Measurements from ENCODE around the gene VPS26B.

VPS26B gene

DNA sequence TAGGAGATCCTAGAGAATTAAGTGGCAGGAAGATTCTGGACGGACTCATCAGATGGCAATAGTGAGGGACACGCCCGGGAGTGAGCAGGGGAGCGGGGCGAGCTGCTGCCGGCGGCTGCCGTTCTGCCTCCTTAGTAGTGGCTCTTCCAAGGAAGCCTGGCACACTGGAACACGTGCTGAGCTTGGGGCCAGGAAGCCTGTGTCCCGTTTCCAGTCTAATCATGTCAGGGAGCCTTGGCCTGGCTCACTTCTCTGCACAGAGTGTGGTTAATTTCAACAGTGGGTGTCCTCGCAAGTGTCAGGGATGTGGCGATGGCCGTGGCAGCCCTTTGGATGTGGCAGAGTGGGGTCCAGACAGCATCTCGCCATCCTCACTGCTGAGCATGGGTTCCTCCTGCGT, 68.2 kb downstream of the VPS26B start:
- TF ChIP-seq, protein P1, sequence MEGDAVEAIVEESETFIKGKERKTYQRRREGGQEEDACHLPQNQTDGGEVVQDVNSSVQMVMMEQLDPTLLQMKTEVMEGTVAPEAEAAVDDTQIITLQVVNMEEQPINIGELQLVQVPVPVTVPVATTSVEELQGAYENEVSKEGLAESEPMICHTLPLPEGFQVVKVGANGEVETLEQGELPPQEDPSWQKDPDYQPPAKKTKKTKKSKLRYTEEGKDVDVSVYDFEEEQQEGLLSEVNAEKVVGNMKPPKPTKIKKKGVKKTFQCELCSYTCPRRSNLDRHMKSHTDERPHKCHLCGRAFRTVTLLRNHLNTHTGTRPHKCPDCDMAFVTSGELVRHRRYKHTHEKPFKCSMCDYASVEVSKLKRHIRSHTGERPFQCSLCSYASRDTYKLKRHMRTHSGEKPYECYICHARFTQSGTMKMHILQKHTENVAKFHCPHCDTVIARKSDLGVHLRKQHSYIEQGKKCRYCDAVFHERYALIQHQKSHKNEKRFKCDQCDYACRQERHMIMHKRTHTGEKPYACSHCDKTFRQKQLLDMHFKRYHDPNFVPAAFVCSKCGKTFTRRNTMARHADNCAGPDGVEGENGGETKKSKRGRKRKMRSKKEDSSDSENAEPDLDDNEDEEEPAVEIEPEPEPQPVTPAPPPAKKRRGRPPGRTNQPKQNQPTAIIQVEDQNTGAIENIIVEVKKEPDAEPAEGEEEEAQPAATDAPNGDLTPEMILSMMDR (IDR thresholded peaks at IDR 0.05; ENCODE audit: extremely low read depth, missing control alignments): no peak
- DNase-seq (ENCODE audit: low spot score): no peak

- no peak for DNase-seq (ENCODE audit: low spot score)
- TF ChIP-seq, protein P1 (IDR thresholded peaks at IDR 0.05; ENCODE audit: extremely low read depth, missing control alignments): no peak
Measured at GRCh38 chr11:134293119-134294113, 68.9 kb downstream of the VPS26B start.

- TF ChIP-seq, protein P1 (IDR thresholded peaks at IDR 0.05; ENCODE audit: extremely low read depth, missing control alignments): no peak
- DNase-seq (ENCODE audit: low spot score): no peak
Measured at GRCh38 chr11:134294664-134295063, 70.2 kb downstream of the VPS26B start.
